ENCODE measurements around the gene C20orf96.
"Not testable (repeated sequence)": the region's sequence is repeated elsewhere in the genome, so short reads cannot be mapped to it uniquely, and the experiment has no call there.

C20orf96 gene

GRCh38 chr20:278607-279571, 11.7 kb downstream of the C20orf96 start:
- no peak for DNase-seq (ENCODE audit: low read depth)

DNA sequence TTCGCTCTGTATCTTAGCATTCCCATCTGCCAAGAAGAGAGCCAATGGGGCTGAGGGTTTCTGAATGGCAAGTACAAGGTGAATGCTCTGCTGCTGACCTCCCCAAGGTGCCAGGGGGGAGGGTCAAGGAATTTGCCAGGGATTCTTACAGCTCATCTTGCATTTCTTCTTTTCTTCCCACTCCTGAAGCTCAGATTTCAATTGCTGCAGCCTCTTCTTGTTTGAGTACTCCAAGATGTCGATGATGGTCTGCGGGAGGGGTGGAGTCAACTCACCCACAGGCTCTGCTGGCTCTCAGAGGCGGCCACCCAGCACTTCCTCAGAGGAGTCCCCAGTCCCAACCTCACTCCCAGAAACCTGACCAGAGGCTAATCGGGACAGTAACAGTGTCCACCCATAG, 12.4 kb downstream of the C20orf96 start:
- no peak for DNase-seq (ENCODE audit: low read depth)

GRCh38 chr20:277496-277781, 13.1 kb downstream of the C20orf96 start:
- no peak for DNase-seq (ENCODE audit: low read depth)

DNA sequence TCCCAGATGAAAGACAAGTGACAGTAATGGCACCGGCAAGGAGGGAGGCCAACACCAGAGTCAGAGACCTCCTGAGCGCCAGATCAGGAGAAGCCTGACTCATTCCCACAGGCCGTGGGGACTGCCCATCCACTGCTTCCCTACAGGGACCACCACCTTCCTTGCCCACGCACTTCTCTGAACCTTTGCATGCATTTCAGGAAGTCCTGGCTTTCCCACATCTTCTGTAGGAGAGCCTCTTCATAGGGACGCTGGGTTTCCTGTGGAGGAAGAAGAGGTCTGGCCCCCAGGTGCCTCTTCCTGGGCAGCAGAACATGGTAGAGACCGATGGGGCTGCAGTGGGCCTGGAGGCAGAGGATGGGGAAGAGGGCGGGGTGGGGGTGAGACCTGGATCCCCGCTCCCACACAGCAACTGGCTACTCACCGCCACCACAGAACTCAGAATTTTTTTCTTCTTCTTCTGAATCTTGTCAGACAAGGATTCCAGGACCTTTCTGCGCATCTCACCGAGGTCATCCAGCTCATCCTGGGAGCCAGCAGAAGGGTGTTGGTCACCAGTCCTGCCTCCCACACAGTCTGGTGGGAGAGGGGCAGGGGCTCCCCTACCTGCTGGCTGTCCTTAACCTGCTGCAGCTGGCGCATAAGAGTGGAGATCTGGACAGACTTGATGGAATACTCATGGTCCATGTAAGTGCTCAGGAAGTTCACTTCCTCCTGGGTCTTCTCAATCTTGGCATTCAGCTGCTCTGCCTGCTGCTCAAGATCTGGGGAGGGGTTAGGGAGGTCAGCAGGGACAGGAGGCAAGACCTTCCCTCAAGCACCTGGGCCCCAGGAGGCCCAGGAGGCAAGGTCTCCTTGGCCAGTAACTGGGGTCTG, 13.7 kb downstream of the C20orf96 start:
- no peak for DNase-seq (ENCODE audit: low read depth)

DNA sequence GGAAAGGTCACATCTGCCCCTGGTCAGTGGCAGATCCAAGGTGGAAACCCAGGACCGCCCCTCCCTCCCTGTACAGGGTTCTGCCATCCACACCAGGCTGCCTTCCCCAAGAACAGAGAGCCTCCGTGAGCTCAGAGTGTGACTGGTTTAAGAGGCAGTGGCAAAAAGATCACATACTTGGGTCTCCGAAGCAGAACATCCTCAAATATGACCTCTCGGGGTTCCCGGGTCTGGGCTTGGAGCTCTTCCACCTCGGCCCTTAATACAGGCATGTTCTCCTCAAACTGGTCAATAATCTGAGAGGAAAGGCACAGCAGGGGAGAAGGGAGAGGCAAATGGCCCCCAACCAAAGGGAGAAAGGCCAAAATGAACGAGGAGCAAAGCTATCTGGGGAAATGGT, 14.8 kb downstream of the C20orf96 start:
- no peak for DNase-seq (ENCODE audit: low read depth)

GRCh38 chr20:273884-274283, 16.7 kb downstream of the C20orf96 start:
- DNase-seq (ENCODE audit: low read depth): no peak

- no peak for DNase-seq (ENCODE audit: low read depth)
These were observed 17.8 kb downstream of the C20orf96 start for GRCh38 chr20:272718-273117.

- DNase-seq (ENCODE audit: low read depth): no peak
These were observed 19.0 kb downstream of the C20orf96 start for GRCh38 chr20:271528-271927.

GRCh38 chr20:271069-271468, 19.5 kb downstream of the C20orf96 start:
- no peak for DNase-seq (ENCODE audit: low read depth)

DNA sequence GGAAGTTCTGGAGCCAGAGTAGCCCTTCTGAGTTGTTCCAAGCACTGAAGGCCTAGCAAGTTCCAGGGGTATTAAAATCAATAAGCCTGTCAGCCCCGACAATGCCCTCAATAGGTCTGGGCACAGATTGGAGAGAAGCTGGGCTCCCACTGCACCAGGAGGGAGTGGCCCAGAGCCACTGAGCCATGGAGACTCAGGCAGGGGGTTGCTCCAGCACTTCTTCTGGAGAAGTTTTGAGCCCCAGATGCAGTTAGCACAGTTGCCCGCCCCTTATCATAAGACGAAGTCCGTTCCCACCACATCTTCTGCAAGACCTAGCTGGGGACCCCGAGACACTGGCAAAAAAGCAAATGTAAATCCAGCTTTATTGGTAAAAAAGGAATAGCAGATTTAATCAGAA, 20.0 kb downstream of the C20orf96 start:
- no peak for DNase-seq (ENCODE audit: low read depth)

GRCh38 chr20:266596-267562, 23.7 kb downstream of the C20orf96 start:
- peak; percentile 87 for DNase-seq (ENCODE audit: low read depth)

DNA sequence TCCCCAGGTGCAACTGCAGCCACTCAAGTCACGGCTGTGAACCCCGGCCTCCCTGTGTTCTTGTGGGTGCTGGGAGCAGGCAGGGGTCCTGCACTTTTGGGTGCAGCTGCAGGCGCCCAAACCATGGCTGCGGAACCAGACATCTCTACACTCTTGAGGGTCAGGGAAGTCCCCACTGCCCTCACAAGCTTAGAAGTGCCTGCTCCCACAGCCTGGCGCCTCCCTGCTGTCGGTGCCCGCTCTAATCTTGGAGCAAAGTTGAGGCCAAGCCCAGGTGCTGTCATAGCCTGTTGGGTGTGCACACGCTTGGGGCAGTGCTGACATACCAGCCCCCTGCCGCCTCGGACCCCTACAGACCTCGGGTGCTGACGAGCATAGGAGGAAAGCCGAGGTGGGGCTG, 26.8 kb downstream of the C20orf96 start:
- DNase-seq (ENCODE audit: low read depth): no peak

GRCh38 chr20:259981-260380, 30.6 kb downstream of the C20orf96 start:
- no peak for DNase-seq (ENCODE audit: low read depth)

- DNase-seq (ENCODE audit: low read depth): no peak
These were observed 31.6 kb downstream of the C20orf96 start for GRCh38 chr20:258963-259362.

GRCh38 chr20:258269-258858, 32.2 kb downstream of the C20orf96 start:
- no peak for DNase-seq (ENCODE audit: low read depth)

DNA sequence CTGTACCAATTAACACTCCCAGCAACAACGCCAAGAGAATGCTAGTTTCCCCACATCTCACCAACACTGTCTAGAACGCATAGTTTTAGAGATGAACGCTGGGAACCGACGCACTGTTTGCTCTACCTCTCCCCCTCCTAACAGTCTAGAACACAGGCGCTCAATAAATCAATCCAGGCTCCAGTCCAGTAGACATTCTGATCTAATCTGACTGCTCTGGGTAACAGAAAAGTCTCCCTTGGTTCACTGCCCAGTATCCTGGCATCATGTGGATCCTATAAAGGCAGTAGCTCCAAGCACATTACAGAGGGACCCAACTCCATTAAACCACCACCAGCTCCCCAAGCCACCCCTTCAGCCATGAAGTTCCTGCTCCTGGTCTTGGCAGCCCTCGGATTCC, 33.1 kb downstream of the C20orf96 start, which contains the start of gene DEFB132:
Gene DEFB132 (plus strand): TSS at position 306 of the 400 bp plus-strand sequence. CDS start 55 bp downstream, at position 361.
- no peak for DNase-seq (ENCODE audit: low read depth)

- not testable (repeated sequence) for DNase-seq (ENCODE audit: low read depth)
These were observed 37.1 kb downstream of the C20orf96 start for GRCh38 chr20:253447-253846.

GRCh38 chr20:252801-253200, 37.7 kb downstream of the C20orf96 start:
- no peak for DNase-seq (ENCODE audit: low read depth)

- no peak for DNase-seq (ENCODE audit: low read depth)
These were observed 39.2 kb downstream of the C20orf96 start for GRCh38 chr20:251354-251753.

DNA sequence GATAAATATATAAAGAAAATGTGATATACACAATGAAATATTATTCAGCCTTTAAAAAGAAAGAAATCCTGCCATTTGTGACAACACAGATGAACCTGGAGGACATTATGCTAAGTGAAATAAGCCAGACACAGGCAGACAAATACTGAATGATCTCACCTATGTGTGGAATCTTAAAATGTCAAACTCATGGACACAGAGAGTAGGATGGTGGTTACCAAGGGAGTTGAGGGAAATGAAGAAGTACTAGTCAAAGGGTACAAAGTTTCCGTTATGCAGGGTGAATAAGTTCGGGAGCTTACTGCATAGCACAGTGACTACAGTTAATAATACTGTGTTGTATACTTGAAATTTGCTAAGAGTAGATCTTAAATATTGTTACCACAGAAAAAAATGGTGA, 47.6 kb downstream of the C20orf96 start:
- DNase-seq (ENCODE audit: low read depth): no peak

DNA sequence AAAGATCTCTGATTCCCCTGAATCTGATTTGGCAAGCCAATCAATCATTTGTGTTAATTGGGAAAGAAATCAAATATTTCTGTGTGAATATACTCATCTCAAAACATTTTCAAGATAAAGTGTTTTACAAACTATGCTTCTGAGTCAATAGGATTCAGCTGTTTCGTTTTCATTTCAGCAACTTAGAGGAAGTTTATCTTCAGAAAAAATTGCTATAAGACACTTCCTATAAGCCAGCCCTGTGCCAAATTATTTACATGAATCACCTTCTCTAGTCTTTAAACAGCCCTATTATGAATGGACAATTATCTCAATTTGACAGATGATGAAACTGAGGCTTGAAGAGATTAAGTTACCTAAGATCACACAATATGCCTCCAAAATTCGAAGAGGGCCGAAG, 52.6 kb downstream of the C20orf96 start:
- DNase-seq (ENCODE audit: low read depth): no peak

Data from stimulated activated CD8-positive, alpha-beta memory T cell treated with anti-CD3 and anti-CD28 coated beads, Interleukin-4, amount 100 ng/mL, for 24 hours (primary cell).